MM.1S (cell line): Measurements from ENCODE around the gene NMRAL1.

Source experiments
- DNase-seq: peaks from one replicate; pipeline ENCODE4 v3.0.0-alpha.2; 2015
- H2AFZ ChIP-seq: fragments of 300-600 bp; sonication (generic); 2 replicates; pipeline ENCODE4 v1.6.0; 2016; ENCODE audit warnings: antibody characterized with exemption, low read length
- H3F3A ChIP-seq: fragments of 300-600 bp; sonication (generic); 2 replicates; pipeline ENCODE4 v1.6.1; 2016; ENCODE audit warnings: mild to moderate bottlenecking, antibody characterized with exemption, low read length, moderate library complexity, mixed read lengths; ENCODE audit not compliant: insufficient read depth
- H3K27ac ChIP-seq: fragments of 300-600 bp; sonication (generic); 2 replicates; pipeline ENCODE4 v1.5.1; 2016; ENCODE audit warnings: mild to moderate bottlenecking, low read length
- H3K27me3 ChIP-seq: fragments of 300-600 bp; sonication (generic); replicated peaks from 2 replicates; pipeline ENCODE4 v1.6.0; 2016; ENCODE audit warnings: low read length; ENCODE audit not compliant: insufficient read depth
- H3K36me3 ChIP-seq: fragments of 300-600 bp; sonication (generic); replicated peaks from 2 replicates; pipeline ENCODE4 v1.6.1; 2016; ENCODE audit warnings: mild to moderate bottlenecking, low read length, mixed read lengths; ENCODE audit not compliant: insufficient read depth
- H3K4me1 ChIP-seq: fragments of 300-600 bp; sonication (generic); 2 replicates; pipeline ENCODE4 v1.6.1; 2016; ENCODE audit warnings: low read length, mixed read lengths
- H3K4me2 ChIP-seq: fragments of 300-600 bp; sonication (generic); 2 replicates; pipeline ENCODE4 v1.6.0; 2016; ENCODE audit warnings: low read depth, low read length
- H3K4me3 ChIP-seq: fragments of 300-600 bp; sonication (generic); 2 replicates; pipeline ENCODE4 v1.5.1; 2016; ENCODE audit warnings: low read length, mixed read lengths
- H3K79me2 ChIP-seq: fragments of 300-600 bp; sonication (generic); 2 replicates; pipeline ENCODE4 v1.6.1; 2016; ENCODE audit warnings: mixed run types, low read length, mixed read lengths
- H3K9ac ChIP-seq: fragments of 300-600 bp; sonication (generic); 2 replicates; pipeline ENCODE4 v1.6.1; 2016; ENCODE audit warnings: low read length, mixed read lengths
- H3K9me2 ChIP-seq: fragments of 300-600 bp; sonication (generic); replicated peaks from 2 replicates; pipeline ENCODE4 v1.6.1; 2016; ENCODE audit warnings: mild to moderate bottlenecking, low read length, mixed read lengths; ENCODE audit not compliant: insufficient read depth
- H3K9me3 ChIP-seq: fragments of 300-600 bp; sonication (generic); replicated peaks from 2 replicates; pipeline ENCODE4 v1.6.1; 2016; ENCODE audit warnings: mild to moderate bottlenecking, low read length, mixed read lengths; ENCODE audit not compliant: insufficient read depth
- H4K20me1 ChIP-seq: fragments of 300-600 bp; sonication (generic); 2 replicates; pipeline ENCODE4 v1.6.1; 2016; ENCODE audit warnings: mild to moderate bottlenecking, low read length, moderate library complexity, mixed read lengths; ENCODE audit not compliant: insufficient read depth
- CTCF ChIP-seq: fragments of 300-600 bp; sonication (generic); IDR thresholded peaks from 2 replicates; pipeline ENCODE4 v1.5.1; 2016; ENCODE audit warnings: antibody characterized with exemption, low read length, mixed read lengths
- EZH2 ChIP-seq: fragments of 300-600 bp; sonication (generic); optimal IDR thresholded peaks from 2 replicates; pipeline ENCODE3; 2017; ENCODE audit warnings: low read depth, mild to moderate bottlenecking, antibody characterized with exemption, low read length, mixed read lengths
- EZH2phosphoT487 ChIP-seq: fragments of 300-600 bp; sonication (generic); IDR thresholded peaks from 2 replicates; pipeline ENCODE4 v1.6.1; 2018; ENCODE audit warnings: antibody characterized with exemption, low read length

The NMRAL1 gene

DNA sequence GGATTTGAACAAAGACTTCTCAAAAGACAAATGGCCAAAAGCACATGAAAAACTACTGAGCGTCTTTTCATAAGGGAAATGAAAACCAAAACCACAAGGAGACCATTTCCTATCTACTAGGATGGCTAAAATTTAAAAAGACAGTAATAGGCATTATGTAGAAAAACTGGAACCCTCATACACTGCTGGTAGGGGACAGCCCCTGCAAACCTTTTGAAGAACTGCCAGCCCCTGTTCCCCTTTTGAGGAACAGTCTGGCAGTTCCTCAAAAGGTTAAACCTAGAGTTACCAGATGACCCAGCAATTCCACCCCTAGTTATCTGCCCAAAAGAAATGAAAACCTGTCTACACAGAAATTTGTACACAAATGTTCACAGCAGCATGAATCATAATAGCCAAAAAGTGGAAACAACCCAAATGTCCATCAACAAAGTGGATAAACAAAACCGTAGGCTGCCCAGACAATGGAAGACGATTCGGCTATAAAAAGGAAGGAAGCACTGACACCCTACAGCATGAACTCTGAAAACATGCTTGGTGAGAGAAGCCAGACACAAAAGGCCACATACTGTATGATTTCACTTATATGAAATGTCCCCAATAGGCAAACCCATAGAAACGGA is 41.3 kb upstream of the NMRAL1 start:
- Histone ChIP-seq H3K4me1 (peaks cover 55% of the 10 kb centered on the region), H3K27ac (peak overlapping the region; percentile 87), H3F3A (peaks cover 45% of the 10 kb centered on the region), H3K9ac (peak overlapping the region; percentile 72), H2AFZ (no peak overlapping the region), H3K9me2 (no peaks in the 10 kb centered on the region), H3K27me3 (no peaks in the 10 kb centered on the region), H3K4me2 (peak overlapping the region; percentile 75), H3K36me3 (no peaks in the 10 kb centered on the region), H3K9me3 (no peaks in the 10 kb centered on the region), H4K20me1 (no peaks in the 10 kb centered on the region), H3K4me3 (peak overlapping the region; percentile 28), H3K79me2 (peaks cover 83% of the 10 kb centered on the region)
- DNase-seq: peak; percentile 79
- TF ChIP-seq EZH2 (no peak), EZH2phosphoT487 (no peak), CTCF (no peak)

GRCh38 chr16:4514606-4515005 is 40.2 kb upstream of the NMRAL1 start:
- peak; percentile 8 for DNase-seq
- Histone ChIP-seq H4K20me1 (no peaks in the 10 kb centered on the region), H3K4me2 (peak overlapping the region; percentile 75), H3K4me3 (peak overlapping the region; percentile 28), H3K9me3 (no peaks in the 10 kb centered on the region), H3F3A (peaks cover 45% of the 10 kb centered on the region), H2AFZ (no peak overlapping the region), H3K27ac (peak overlapping the region; percentile 87), H3K9ac (peak overlapping the region; percentile 72), H3K4me1 (peaks cover 55% of the 10 kb centered on the region), H3K36me3 (no peaks in the 10 kb centered on the region), H3K9me2 (no peaks in the 10 kb centered on the region), H3K27me3 (no peaks in the 10 kb centered on the region), H3K79me2 (peaks cover 81% of the 10 kb centered on the region)
- TF ChIP-seq CTCF (no peak), EZH2 (no peak), EZH2phosphoT487 (no peak)

DNA sequence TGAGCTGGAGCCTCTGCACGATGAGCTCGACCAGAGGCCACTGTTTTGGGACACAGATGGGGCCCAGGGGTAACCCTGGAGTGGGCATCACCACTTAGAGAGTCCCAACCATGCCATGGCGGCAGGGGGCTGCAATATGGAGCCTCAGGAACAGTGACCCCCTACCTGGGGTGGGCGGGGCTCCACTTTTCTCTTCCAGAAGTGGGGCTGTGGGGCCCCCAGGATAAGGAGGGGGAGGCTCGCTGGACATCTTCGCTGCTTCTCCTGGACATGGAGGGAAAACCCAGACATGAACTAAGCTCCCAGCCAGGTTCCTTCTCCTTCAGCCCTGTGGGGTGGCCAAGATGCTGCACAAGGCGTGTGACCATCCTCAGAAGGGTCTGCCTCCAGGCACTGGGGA is 39.5 kb upstream of the NMRAL1 start:
- Histone ChIP-seq H3K4me2 (peak overlapping the region; percentile 75), H3K9me2 (no peaks in the 10 kb centered on the region), H3K9me3 (no peaks in the 10 kb centered on the region), H3K27ac (peak overlapping the region; percentile 87), H3K9ac (peak overlapping the region; percentile 72), H4K20me1 (no peaks in the 10 kb centered on the region), H3K36me3 (no peaks in the 10 kb centered on the region), H3K27me3 (no peaks in the 10 kb centered on the region), H3F3A (peaks cover 42% of the 10 kb centered on the region), H3K79me2 (peaks cover 79% of the 10 kb centered on the region), H3K4me3 (peak overlapping the region; percentile 28), H3K4me1 (peaks cover 55% of the 10 kb centered on the region), H2AFZ (no peak overlapping the region)
- no peak for DNase-seq
- TF ChIP-seq EZH2phosphoT487: no peak
- TF ChIP-seq EZH2: no peak
- TF ChIP-seq CTCF: no peak
